Caco-2 (cell line): ENCODE data around the gene COX17. TPM values are rescaled to one million over a fixed set of nuclear protein-coding genes. Genes with fewer than 3 reads are reported as not detected.

Source experiments
- BruUV-seq: library from RNA; stranded (reverse); fragments of 400-500 nt; replicated peaks from 2 replicates; lab custom pipeline; 2021; lab: Mats Ljungman, UMichigan
- CTCF ChIA-PET: fragments of 300-600 bp; sonication (Branson Sonifier 250); formaldehyde crosslinking; loops from one replicate; lab custom pipeline; 2022; ENCODE audit warnings: antibody characterized with exemption; lab: Charles Lee
- POLR2A ChIA-PET: fragments of 300-600 bp; sonication (Branson Sonifier 250); formaldehyde crosslinking; loops from one replicate; lab custom pipeline; 2022; ENCODE audit warnings: antibody characterized with exemption; lab: Charles Lee
- DNase-seq, 2 experiments: peaks; one replicate each; pipeline versions ENCODE4 v3.0.0 to v3.0.0-alpha.2; 2020 to 2022
- H3K27me3 ChIP-seq: replicated peaks from 2 replicates; pipeline ENCODE4 v1.6.0; 2011; ENCODE audit warnings: low read length; ENCODE audit not compliant: control insufficient read depth, insufficient read depth
- H3K36me3 ChIP-seq: 2 replicates; pipeline ENCODE4 v1.5.1; 2011; ENCODE audit warnings: low read length; ENCODE audit not compliant: control insufficient read depth, insufficient read depth
- H3K4me1 ChIP-seq: fragments of 250-450 bp; sonication (Bioruptor Pico); 2 replicates; pipeline ENCODE4 v1.5.1; 2020; ENCODE audit warnings: mild to moderate bottlenecking
- H3K4me3 ChIP-seq: 2 replicates; pipeline ENCODE4 v1.5.1; 2011; ENCODE audit warnings: low read depth, mild to moderate bottlenecking, control low read depth, low read length
- H3K9me3 ChIP-seq: fragments of 250-450 bp; sonication (Bioruptor Pico); 2 replicates; pipeline ENCODE4 v1.5.1; 2020; ENCODE audit warnings: mild to moderate bottlenecking, moderate library complexity
- H3K27ac Mint-ChIP-seq: one replicate; pipeline ENCODE4 v1.8.0; 2022; ENCODE audit warnings: mixed read lengths; ENCODE audit not compliant: unreplicated experiment
- H3K27me3 Mint-ChIP-seq: one replicate; pipeline ENCODE4 v1.8.0; 2022; ENCODE audit warnings: mixed read lengths; ENCODE audit not compliant: insufficient read depth, unreplicated experiment
- H3K36me3 Mint-ChIP-seq: one replicate; pipeline ENCODE4 v1.8.0; 2022; ENCODE audit warnings: mild to moderate bottlenecking, mixed read lengths; ENCODE audit not compliant: insufficient read depth, unreplicated experiment
- H3K4me1 Mint-ChIP-seq: one replicate; pipeline ENCODE4 v1.8.0; 2022; ENCODE audit warnings: low read depth, mixed read lengths; ENCODE audit not compliant: unreplicated experiment
- H3K4me3 Mint-ChIP-seq: one replicate; pipeline ENCODE4 v1.8.0; 2022; ENCODE audit warnings: mild to moderate bottlenecking, moderate library complexity, mixed read lengths; ENCODE audit not compliant: unreplicated experiment
- H3K9me3 Mint-ChIP-seq: one replicate; pipeline ENCODE4 v1.8.0; 2022; ENCODE audit warnings: mixed read lengths; ENCODE audit not compliant: unreplicated experiment
- intact Hi-C: fragments of 100-400 bp; cut with micrococcal nuclease; formaldehyde crosslinking; loops from one replicate; pipeline ENCODE4 v1.10.0; 2022; ENCODE audit not compliant: unreplicated experiment
- total RNA-seq: library from RNA; stranded (reverse); gene quantifications from 2 replicates; pipeline ENCODE4 v1.2.3, GENCODE V29; 2022
- TF ChIP-seq, protein P1 (sequence below), 2 experiments: fragments of 200-600 bp in 1 of 2; IDR thresholded peaks; 1 replicate in 1 of 2; 2 replicates in 1 of 2; pipeline versions ENCODE4 v1.5.1 to v1.8.0; 2011 to 2022; ENCODE audit warnings: antibody characterized with exemption in 1 of 2, control low read depth in 1 of 2, inconsistent platforms in 1 of 2, low read depth in 1 of 2, low read length in 1 of 2, mild to moderate bottlenecking in 1 of 2, moderate library complexity in 1 of 2; ENCODE audit not compliant: insufficient read depth in 1 of 2, severe bottlenecking in 1 of 2, unreplicated experiment in 1 of 2

COX17 gene
- total RNA-seq, 1 experiment from 2014 or later, result 43.6 TPM

- Histone ChIP-seq H3K4me3 (no peak overlapping the region), H3K4me1 (peaks cover 8% of the 10 kb centered on the region; the same call in 1 of the 2 replicates), H3K9me3 (no peaks in the 10 kb centered on the region), H3K36me3 (no peaks in the 10 kb centered on the region), H3K27me3 (no peaks in the 10 kb centered on the region)
- no peak overlapping the region for H3K27ac Mint-ChIP-seq
- H3K27me3 Mint-ChIP-seq, result no peaks in the 10 kb centered on the region
- POLR2A ChIA-PET, result no interaction called here
- no peak overlapping the region for H3K4me3 Mint-ChIP-seq
- no peaks in the 10 kb centered on the region for H3K36me3 Mint-ChIP-seq
- BruUV-seq, result no TSS peak
- DNase-seq, result no peak
- peaks cover 10% of the 10 kb centered on the region for H3K9me3 Mint-ChIP-seq
- CTCF ChIA-PET, result no interaction called here
- H3K4me1 Mint-ChIP-seq, result peaks cover 8% of the 10 kb centered on the region
- TF ChIP-seq, protein P1, sequence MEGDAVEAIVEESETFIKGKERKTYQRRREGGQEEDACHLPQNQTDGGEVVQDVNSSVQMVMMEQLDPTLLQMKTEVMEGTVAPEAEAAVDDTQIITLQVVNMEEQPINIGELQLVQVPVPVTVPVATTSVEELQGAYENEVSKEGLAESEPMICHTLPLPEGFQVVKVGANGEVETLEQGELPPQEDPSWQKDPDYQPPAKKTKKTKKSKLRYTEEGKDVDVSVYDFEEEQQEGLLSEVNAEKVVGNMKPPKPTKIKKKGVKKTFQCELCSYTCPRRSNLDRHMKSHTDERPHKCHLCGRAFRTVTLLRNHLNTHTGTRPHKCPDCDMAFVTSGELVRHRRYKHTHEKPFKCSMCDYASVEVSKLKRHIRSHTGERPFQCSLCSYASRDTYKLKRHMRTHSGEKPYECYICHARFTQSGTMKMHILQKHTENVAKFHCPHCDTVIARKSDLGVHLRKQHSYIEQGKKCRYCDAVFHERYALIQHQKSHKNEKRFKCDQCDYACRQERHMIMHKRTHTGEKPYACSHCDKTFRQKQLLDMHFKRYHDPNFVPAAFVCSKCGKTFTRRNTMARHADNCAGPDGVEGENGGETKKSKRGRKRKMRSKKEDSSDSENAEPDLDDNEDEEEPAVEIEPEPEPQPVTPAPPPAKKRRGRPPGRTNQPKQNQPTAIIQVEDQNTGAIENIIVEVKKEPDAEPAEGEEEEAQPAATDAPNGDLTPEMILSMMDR (IDR thresholded peaks at IDR 0.05; ENCODE audit: insufficient read depth in 1 of 2, low read depth in 1 of 2, low read length in 1 of 2, severe bottlenecking in 1 of 2, unreplicated experiment in 1 of 2), result no peak
- intact Hi-C loops, result no loop called here
These were observed 29.2 kb downstream of the COX17 start for GRCh38 chr3:119647843-119648575.

DNA sequence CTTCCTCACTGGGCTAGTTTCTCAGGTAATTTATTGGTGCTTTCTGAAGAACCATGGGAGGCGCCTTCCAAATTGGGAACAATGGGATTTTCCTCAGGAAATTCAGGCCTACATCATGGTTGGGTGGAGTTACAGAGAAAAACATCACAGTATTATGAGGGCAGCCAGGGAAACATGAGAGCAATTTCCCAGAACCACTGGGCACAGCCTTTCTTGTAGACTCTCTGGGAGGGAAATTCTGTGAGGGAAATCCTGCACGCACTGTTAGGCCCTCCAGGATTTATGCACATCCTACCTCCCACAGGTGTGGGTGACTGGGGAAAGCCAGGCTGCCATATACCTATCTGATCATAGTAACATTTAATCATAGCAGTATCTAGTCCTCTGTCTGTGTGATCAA, 30.0 kb downstream of the COX17 start:
- no peak for DNase-seq
- Mint-ChIP-seq H3K27ac (no peak overlapping the region), H3K36me3 (no peaks in the 10 kb centered on the region), H3K4me1 (peaks cover 8% of the 10 kb centered on the region), H3K27me3 (no peaks in the 10 kb centered on the region), H3K9me3 (peaks cover 10% of the 10 kb centered on the region), H3K4me3 (no peak overlapping the region)
- BruUV-seq, result no TSS peak
- CTCF ChIA-PET, result no interaction called here
- TF ChIP-seq, protein P1 (IDR thresholded peaks at IDR 0.05; ENCODE audit: insufficient read depth in 1 of 2, low read depth in 1 of 2, low read length in 1 of 2, severe bottlenecking in 1 of 2, unreplicated experiment in 1 of 2), result no peak
- no peaks in the 10 kb centered on the region for H3K36me3 ChIP-seq
- H3K27me3 ChIP-seq, result no peaks in the 10 kb centered on the region
- H3K4me3 ChIP-seq, result no peak overlapping the region
- H3K4me1 ChIP-seq, result peaks cover 8% of the 10 kb centered on the region; the same call in 1 of the 2 replicates
- POLR2A ChIA-PET, result no interaction called here
- H3K9me3 ChIP-seq, result no peaks in the 10 kb centered on the region
- intact Hi-C loops, result no loop called here

DNA sequence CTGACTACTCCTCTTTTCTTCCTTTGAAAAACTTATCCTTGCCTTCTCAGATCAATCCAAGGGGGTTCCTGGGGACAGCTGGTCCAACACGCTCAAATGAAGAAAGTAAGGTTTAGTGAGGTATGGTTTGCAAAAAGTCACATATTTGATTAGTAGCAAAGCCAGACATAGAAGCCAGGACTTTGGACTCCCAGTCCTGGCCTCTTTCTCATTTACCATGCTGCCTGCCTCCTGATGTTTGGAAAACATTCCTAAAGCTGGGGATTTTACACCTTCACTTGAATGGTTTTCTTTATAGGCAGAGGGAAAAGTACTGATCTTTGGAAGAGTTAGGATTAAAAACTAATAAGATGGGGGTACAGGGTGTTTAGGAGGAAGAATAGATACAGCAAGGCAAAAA, 31.4 kb downstream of the COX17 start:
- Histone ChIP-seq H3K4me1 (peaks cover 8% of the 10 kb centered on the region; the same call in 1 of the 2 replicates), H3K36me3 (no peaks in the 10 kb centered on the region), H3K9me3 (no peaks in the 10 kb centered on the region), H3K4me3 (no peak overlapping the region), H3K27me3 (no peaks in the 10 kb centered on the region)
- intact Hi-C loops, result no loop called here
- CTCF ChIA-PET, result no interaction called here
- H3K36me3 Mint-ChIP-seq, result no peaks in the 10 kb centered on the region
- no peak overlapping the region for H3K4me3 Mint-ChIP-seq
- H3K4me1 Mint-ChIP-seq, result peaks cover 8% of the 10 kb centered on the region
- peaks cover 10% of the 10 kb centered on the region for H3K9me3 Mint-ChIP-seq
- TF ChIP-seq, protein P1 (IDR thresholded peaks at IDR 0.05; ENCODE audit: insufficient read depth in 1 of 2, low read depth in 1 of 2, low read length in 1 of 2, severe bottlenecking in 1 of 2, unreplicated experiment in 1 of 2), result no peak
- no peak overlapping the region for H3K27ac Mint-ChIP-seq
- DNase-seq, result no peak
- H3K27me3 Mint-ChIP-seq, result no peaks in the 10 kb centered on the region
- BruUV-seq, result no TSS peak
- POLR2A ChIA-PET, result no interaction called here
